ENCODE measurements around the gene HEXIM2. TPM values are rescaled to one million over a fixed set of nuclear protein-coding genes. Genes with fewer than 3 reads are reported as not detected.

The HEXIM2 gene
- total RNA-seq, 4 donors from 2014 or later = 3.0 to 11.6 (median 7.6) TPM; not detected in 1

DNA sequence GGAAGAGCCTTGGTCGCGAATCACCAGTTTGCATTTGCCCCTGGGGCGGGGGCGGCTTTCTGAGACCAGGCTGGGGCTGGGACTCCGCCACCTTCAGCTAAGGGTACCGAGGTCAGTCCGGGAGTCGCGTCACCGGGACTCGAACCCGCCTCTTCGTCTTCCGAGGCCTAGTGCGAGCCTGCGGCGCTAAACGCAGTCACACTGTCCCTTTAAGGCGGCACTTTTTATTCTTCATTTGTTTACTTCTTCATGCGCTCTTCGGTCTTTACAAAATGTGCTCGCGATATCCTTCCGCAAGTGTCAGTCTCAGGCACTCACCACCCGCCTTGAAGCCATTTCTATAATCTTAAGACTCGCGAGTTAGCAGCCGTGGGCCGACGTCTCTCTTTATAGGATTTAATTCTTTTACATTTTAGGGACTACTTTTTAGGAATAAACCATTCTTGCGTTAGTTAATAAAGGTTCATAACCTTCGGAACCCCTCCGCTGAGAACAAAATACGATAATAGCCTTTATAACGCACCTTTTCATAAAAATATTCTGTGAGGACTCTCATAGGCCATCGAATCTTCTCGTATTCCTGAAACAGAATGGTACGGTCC lies 14.0 kb upstream of the HEXIM2 start:
- H3K27me3 ChIP-seq = no peaks in the 10 kb centered on the region
- intact Hi-C loops (cut with DNase I; ENCODE audit: low total_unique reads) = no loop called here

GRCh38 chr17:45148183-45149036 lies 13.3 kb upstream of the HEXIM2 start, which contains the start of gene HEXIM1:
HEXIM1 (plus strand) TSS chr17:45148475; CDS start chr17:45149191, 716 bp downstream.
- intact Hi-C loops (cut with DNase I; ENCODE audit: low total_unique reads) = no loop called here
- Histone ChIP-seq H3K4me3 (peak within 1 kb of the TSS; percentile 74 to 76), H3K9me3 (no peaks in the 10 kb centered on the region), H3K27ac (peak within 1 kb of the TSS; percentile 99), H3K36me3 (no peaks in the 10 kb centered on the region), H3K4me1 (peaks cover 7 to 8% of the 10 kb centered on the region in 2 donors), H3K27me3 (no peaks in the 10 kb centered on the region)
- TF ChIP-seq, protein P1, sequence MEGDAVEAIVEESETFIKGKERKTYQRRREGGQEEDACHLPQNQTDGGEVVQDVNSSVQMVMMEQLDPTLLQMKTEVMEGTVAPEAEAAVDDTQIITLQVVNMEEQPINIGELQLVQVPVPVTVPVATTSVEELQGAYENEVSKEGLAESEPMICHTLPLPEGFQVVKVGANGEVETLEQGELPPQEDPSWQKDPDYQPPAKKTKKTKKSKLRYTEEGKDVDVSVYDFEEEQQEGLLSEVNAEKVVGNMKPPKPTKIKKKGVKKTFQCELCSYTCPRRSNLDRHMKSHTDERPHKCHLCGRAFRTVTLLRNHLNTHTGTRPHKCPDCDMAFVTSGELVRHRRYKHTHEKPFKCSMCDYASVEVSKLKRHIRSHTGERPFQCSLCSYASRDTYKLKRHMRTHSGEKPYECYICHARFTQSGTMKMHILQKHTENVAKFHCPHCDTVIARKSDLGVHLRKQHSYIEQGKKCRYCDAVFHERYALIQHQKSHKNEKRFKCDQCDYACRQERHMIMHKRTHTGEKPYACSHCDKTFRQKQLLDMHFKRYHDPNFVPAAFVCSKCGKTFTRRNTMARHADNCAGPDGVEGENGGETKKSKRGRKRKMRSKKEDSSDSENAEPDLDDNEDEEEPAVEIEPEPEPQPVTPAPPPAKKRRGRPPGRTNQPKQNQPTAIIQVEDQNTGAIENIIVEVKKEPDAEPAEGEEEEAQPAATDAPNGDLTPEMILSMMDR (IDR thresholded peaks at IDR 0.05) = peak in 1 of 4 experiments; percentile 28
- peak; percentile 98 to 99 for TF ChIP-seq POLR2A (IDR thresholded peaks at IDR 0.05)
- DNase-seq = peak; percentile 99

More for the DNA sequence above, 14.0 kb upstream of the HEXIM2 start:
- Histone ChIP-seq H3K4me3 (peak overlapping the region; percentile 74 to 76), H3K27ac (peak overlapping the region; percentile 99), H3K36me3 (no peaks in the 10 kb centered on the region), H3K4me1 (peaks cover 7 to 8% of the 10 kb centered on the region in 2 donors), H3K9me3 (no peaks in the 10 kb centered on the region)
- peak; percentile 83 to 89 for DNase-seq
- TF ChIP-seq, protein P1 (IDR thresholded peaks at IDR 0.05) = peak in 2 of 4 experiments; percentile 7 to 11
- TF ChIP-seq POLR2A (IDR thresholded peaks at IDR 0.05) = peak; percentile 16 to 38

- peak; percentile 87 to 89 for DNase-seq
- intact Hi-C loops (cut with DNase I; ENCODE audit: low total_unique reads) = no loop called here
- H3K27ac ChIP-seq = peak overlapping the region; percentile 97 to 99
These were observed 12.5 kb upstream of the HEXIM2 start for GRCh38 chr17:45149037-45149668.

DNA sequence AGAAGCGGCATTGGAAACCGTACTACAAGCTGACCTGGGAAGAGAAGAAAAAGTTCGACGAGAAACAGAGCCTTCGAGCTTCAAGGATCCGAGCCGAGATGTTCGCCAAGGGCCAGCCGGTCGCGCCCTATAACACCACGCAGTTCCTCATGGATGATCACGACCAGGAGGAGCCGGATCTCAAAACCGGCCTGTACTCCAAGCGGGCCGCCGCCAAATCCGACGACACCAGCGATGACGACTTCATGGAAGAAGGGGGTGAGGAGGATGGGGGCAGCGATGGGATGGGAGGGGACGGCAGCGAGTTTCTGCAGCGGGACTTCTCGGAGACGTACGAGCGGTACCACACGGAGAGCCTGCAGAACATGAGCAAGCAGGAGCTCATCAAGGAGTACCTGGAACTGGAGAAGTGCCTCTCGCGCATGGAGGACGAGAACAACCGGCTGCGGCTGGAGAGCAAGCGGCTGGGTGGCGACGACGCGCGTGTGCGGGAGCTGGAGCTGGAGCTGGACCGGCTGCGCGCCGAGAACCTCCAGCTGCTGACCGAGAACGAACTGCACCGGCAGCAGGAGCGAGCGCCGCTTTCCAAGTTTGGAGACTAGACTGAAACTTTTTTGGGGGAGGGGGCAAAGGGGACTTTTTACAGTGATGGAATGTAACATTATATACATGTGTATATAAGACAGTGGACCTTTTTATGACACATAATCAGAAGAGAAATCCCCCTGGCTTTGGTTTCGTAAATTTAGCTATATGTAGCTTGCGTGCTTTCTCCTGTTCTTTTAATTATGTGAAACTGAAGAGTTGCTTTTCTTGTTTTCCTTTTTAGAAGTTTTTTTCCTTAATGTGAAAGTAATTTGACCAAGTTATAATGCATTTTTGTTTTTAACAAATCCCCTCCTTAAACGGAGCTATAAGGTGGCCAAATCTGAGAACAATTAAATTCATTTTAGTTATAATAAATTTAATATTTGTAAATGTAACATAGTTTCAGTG lies 11.7 kb upstream of the HEXIM2 start:
- Histone ChIP-seq H3K4me1 (peaks cover 7 to 8% of the 10 kb centered on the region in 2 donors), H3K36me3 (no peaks in the 10 kb centered on the region), H3K27ac (peak overlapping the region; percentile 97 to 99), H3K9me3 (no peaks in the 10 kb centered on the region), H3K27me3 (no peaks in the 10 kb centered on the region), H3K4me3 (peak overlapping the region; percentile 71 to 76)
- TF ChIP-seq, protein P1 (IDR thresholded peaks at IDR 0.05) = no peak
- no peak for TF ChIP-seq POLR2A (IDR thresholded peaks at IDR 0.05)
- peak; percentile 75 to 80 for DNase-seq
- intact Hi-C loops (cut with DNase I; ENCODE audit: low total_unique reads) = no loop called here

More at GRCh38 chr17:45149037-45149668, 12.5 kb upstream of the HEXIM2 start:
- no peaks in the 10 kb centered on the region for H3K27me3 ChIP-seq
- H3K36me3 ChIP-seq = no peaks in the 10 kb centered on the region
- TF ChIP-seq, protein P1 (IDR thresholded peaks at IDR 0.05) = peak; percentile 73 to 90 (median 80)
- TF ChIP-seq POLR2A (IDR thresholded peaks at IDR 0.05) = peak; percentile 35 to 49
- H3K4me3 ChIP-seq = peak overlapping the region; percentile 71 to 76
- no peaks in the 10 kb centered on the region for H3K9me3 ChIP-seq
- peaks cover 7 to 8% of the 10 kb centered on the region in 2 donors for H3K4me1 ChIP-seq
